Ishikawa (cell line): Measurements from ENCODE around the gene CAMLG.

Source experiments
- CEBPB ChIP-seq: IDR thresholded peaks from 2 replicates; pipeline ENCODE4 v1.6.1; 2012
- CREB1 ChIP-seq: IDR thresholded peaks from 2 replicates; pipeline ENCODE4 v1.6.1; 2012; ENCODE audit warnings: low read depth
- EGR1 ChIP-seq: IDR thresholded peaks from 2 replicates; pipeline ENCODE4 v1.6.1; 2012
- EP300 ChIP-seq: IDR thresholded peaks from 2 replicates; pipeline ENCODE4 v1.6.1; 2012; ENCODE audit warnings: borderline replicate concordance
- FOXM1 ChIP-seq: IDR thresholded peaks from 2 replicates; pipeline ENCODE4 v1.6.1; 2012; ENCODE audit warnings: low read depth, borderline replicate concordance
- MAX ChIP-seq: IDR thresholded peaks from 2 replicates; pipeline ENCODE4 v1.6.1; 2012
- NFIC ChIP-seq: IDR thresholded peaks from 2 replicates; pipeline ENCODE4 v1.6.1; 2012
- RAD21 ChIP-seq: IDR thresholded peaks from 2 replicates; pipeline ENCODE4 v1.6.1; 2012; ENCODE audit warnings: low read depth
- REST ChIP-seq: IDR thresholded peaks from 2 replicates; pipeline ENCODE4 v1.6.1; 2012; ENCODE audit warnings: low read depth, mild to moderate bottlenecking
- TAF1 ChIP-seq: IDR thresholded peaks from 2 replicates; pipeline ENCODE4 v1.6.1; 2012; ENCODE audit warnings: low read depth, mild to moderate bottlenecking
- TCF12 ChIP-seq: IDR thresholded peaks from 2 replicates; pipeline ENCODE4 v1.6.1; 2012; ENCODE audit warnings: low read depth
- TEAD4 ChIP-seq: IDR thresholded peaks from 2 replicates; pipeline ENCODE4 v1.6.1; 2012
- USF1 ChIP-seq: IDR thresholded peaks from 2 replicates; pipeline ENCODE4 v1.6.1; 2012
- YY1 ChIP-seq: IDR thresholded peaks from 2 replicates; pipeline ENCODE4 v1.6.1; 2012; ENCODE audit warnings: low read depth
- ZBTB7A ChIP-seq: IDR thresholded peaks from 2 replicates; pipeline ENCODE4 v1.6.1; 2012; ENCODE audit warnings: low read depth

Gene CAMLG

GRCh38 chr5:134793111-134793510 lies 54.8 kb downstream of the CAMLG start:
- TF ChIP-seq CREB1 (no peak), CEBPB (no peak), REST (no peak), RAD21 (no peak), NFIC (no peak), EGR1 (no peak), ZBTB7A (no peak), YY1 (no peak), FOXM1 (no peak), TCF12 (no peak), TAF1 (no peak), EP300 (no peak), USF1 (no peak), TEAD4 (no peak), MAX (no peak)

- TF ChIP-seq TAF1 (no peak), CEBPB (no peak), YY1 (no peak), NFIC (no peak), RAD21 (no peak), TEAD4 (no peak), USF1 (no peak)
Observed at GRCh38 chr5:134794082-134794481, 55.7 kb downstream of the CAMLG start.

- TF ChIP-seq RAD21 = no peak
- TF ChIP-seq TCF12 = no peak
- TF ChIP-seq TAF1 = no peak
- TF ChIP-seq CREB1 = no peak
- no peak for TF ChIP-seq YY1
- no peak for TF ChIP-seq ZBTB7A
- no peak for TF ChIP-seq EP300
- TF ChIP-seq FOXM1 = no peak
- TF ChIP-seq REST = no peak
- no peak for TF ChIP-seq USF1
- no peak for TF ChIP-seq NFIC
- no peak for TF ChIP-seq TEAD4
- TF ChIP-seq MAX = no peak
- no peak for TF ChIP-seq CEBPB
Observed at GRCh38 chr5:134794819-134795218, 56.5 kb downstream of the CAMLG start.

GRCh38 chr5:134798468-134798867 lies 60.1 kb downstream of the CAMLG start:
- TF ChIP-seq FOXM1 (no peak), EGR1 (no peak), NFIC (no peak)
